ENCODE measurements around the gene SYAP1. TPM values are rescaled to one million over a fixed set of nuclear protein-coding genes. Genes with fewer than 3 reads are reported as not detected.

SYAP1 gene
- total and polyA plus RNA-seq, 10 of the 15 experiments (the other 5 are each of a cell fraction or from before 2014, with no cell fraction given): 5.9 to 29.9 (median 16.2) TPM

GRCh38 chrX:16719334-16720084 is at the start of gene SYAP1 (continued):
- TF ChIP-seq, protein P1, sequence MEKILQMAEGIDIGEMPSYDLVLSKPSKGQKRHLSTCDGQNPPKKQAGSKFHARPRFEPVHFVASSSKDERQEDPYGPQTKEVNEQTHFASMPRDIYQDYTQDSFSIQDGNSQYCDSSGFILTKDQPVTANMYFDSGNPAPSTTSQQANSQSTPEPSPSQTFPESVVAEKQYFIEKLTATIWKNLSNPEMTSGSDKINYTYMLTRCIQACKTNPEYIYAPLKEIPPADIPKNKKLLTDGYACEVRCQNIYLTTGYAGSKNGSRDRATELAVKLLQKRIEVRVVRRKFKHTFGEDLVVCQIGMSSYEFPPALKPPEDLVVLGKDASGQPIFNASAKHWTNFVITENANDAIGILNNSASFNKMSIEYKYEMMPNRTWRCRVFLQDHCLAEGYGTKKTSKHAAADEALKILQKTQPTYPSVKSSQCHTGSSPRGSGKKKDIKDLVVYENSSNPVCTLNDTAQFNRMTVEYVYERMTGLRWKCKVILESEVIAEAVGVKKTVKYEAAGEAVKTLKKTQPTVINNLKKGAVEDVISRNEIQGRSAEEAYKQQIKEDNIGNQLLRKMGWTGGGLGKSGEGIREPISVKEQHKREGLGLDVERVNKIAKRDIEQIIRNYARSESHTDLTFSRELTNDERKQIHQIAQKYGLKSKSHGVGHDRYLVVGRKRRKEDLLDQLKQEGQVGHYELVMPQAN (conservative IDR thresholded peaks at IDR 0.05): peak; percentile 65
- TF ChIP-seq MTA2 (IDR thresholded peaks at IDR 0.05; ENCODE audit: low read depth) (peak; percentile 71; the same call in 1 of the 2 replicates), SMAD5 (IDR thresholded peaks at IDR 0.05; ENCODE audit: low read depth) (peak; percentile 79; the same call in 1 of the 2 replicates), FOXK2 (IDR thresholded peaks at IDR 0.05) (no peak), KLF5 (IDR thresholded peaks at IDR 0.05; ENCODE audit: partially characterized antibody) (peak; percentile 44), ZNF687 (IDR thresholded peaks at IDR 0.05) (peak; percentile 63), ZNF24 (IDR thresholded peaks at IDR 0.05) (no peak; the same call in 1 of the 2 replicates), LARP7 (IDR thresholded peaks at IDR 0.05) (peak; percentile 86), CREM (IDR thresholded peaks at IDR 0.05; ENCODE audit: low read depth) (peak; percentile 99), NR2F1 (conservative IDR thresholded peaks at IDR 0.05) (0 out of 2 replicates have a peak, but pooled peaks have one; percentile 50), SREBF2 (IDR thresholded peaks at IDR 0.05; ENCODE audit: low read length) (no peak), ZBED1 (IDR thresholded peaks at IDR 0.05; ENCODE audit: borderline replicate concordance) (no peak; the same call in 1 of the 2 replicates), HDAC6 (IDR thresholded peaks at IDR 0.05; ENCODE audit: unreplicated experiment) (no peak), ASH2L (IDR thresholded peaks at IDR 0.05; ENCODE audit: borderline replicate concordance, low read depth) (no peak), CBX5 (IDR thresholded peaks at IDR 0.05; ENCODE audit: low read depth) (no peak), RUNX3 (IDR thresholded peaks at IDR 0.05; ENCODE audit: low read length) (peak; percentile 89)
- TF ChIP-seq, protein P2, sequence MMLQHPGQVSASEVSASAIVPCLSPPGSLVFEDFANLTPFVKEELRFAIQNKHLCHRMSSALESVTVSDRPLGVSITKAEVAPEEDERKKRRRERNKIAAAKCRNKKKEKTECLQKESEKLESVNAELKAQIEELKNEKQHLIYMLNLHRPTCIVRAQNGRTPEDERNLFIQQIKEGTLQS (IDR thresholded peaks at IDR 0.05; ENCODE audit: borderline replicate concordance, extremely low read depth, low read depth, low read length): no peak
- TF ChIP-seq, protein P3, sequence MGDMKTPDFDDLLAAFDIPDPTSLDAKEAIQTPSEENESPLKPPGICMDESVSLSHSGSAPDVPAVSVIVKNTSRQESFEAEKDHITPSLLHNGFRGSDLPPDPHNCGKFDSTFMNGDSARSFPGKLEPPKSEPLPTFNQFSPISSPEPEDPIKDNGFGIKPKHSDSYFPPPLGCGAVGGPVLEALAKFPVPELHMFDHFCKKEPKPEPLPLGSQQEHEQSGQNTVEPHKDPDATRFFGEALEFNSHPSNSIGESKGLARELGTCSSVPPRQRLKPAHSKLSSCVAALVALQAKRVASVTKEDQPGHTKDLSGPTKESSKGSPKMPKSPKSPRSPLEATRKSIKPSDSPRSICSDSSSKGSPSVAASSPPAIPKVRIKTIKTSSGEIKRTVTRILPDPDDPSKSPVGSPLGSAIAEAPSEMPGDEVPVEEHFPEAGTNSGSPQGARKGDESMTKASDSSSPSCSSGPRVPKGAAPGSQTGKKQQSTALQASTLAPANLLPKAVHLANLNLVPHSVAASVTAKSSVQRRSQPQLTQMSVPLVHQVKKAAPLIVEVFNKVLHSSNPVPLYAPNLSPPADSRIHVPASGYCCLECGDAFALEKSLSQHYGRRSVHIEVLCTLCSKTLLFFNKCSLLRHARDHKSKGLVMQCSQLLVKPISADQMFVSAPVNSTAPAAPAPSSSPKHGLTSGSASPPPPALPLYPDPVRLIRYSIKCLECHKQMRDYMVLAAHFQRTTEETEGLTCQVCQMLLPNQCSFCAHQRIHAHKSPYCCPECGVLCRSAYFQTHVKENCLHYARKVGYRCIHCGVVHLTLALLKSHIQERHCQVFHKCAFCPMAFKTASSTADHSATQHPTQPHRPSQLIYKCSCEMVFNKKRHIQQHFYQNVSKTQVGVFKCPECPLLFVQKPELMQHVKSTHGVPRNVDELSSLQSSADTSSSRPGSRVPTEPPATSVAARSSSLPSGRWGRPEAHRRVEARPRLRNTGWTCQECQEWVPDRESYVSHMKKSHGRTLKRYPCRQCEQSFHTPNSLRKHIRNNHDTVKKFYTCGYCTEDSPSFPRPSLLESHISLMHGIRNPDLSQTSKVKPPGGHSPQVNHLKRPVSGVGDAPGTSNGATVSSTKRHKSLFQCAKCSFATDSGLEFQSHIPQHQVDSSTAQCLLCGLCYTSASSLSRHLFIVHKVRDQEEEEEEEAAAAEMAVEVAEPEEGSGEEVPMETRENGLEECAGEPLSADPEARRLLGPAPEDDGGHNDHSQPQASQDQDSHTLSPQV (IDR thresholded peaks at IDR 0.05): peak; percentile 87; the same call in 1 of the 2 replicates
